Astrocyte (in vitro differentiated cells and primary cell): Measurements from ENCODE around the gene VEZT.
"Not testable (repeated sequence)": the region's sequence is repeated elsewhere in the genome, so short reads cannot be mapped to it uniquely, and the experiment has no call there.

ENCODE experiments used
- CTCF ChIP-seq: IDR thresholded peaks from 2 replicates; pipeline ENCODE4 v1.5.1; 2011; ENCODE audit warnings: low read depth, mild to moderate bottlenecking, inconsistent platforms, low read length, moderate library complexity; ENCODE audit not compliant: insufficient read depth
- EZH2 ChIP-seq: IDR thresholded peaks from 2 replicates; pipeline ENCODE4 v1.6.1; 2012; ENCODE audit warnings: mild to moderate bottlenecking, low read length, inconsistent platforms; ENCODE audit not compliant: insufficient read depth

DNA sequence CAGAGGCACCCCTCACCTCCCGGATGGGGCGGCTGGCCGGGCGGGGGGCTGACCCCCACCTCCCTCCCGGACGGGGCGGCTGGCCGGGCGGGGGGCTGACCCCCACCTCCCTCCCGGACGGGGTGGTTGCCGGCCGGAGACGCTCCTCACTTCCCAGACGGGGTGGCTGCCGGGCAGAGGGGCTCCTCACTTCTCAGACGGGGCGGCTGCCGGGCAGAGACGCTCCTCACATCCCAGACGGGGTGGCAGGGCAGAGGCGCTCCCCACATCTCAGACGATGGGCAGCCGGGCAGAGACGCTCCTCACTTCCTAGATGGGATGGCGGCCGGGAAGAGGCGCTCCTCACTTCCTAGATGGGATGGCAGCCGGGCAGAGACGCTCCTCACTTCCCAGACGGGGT, 18.0 kb downstream of the VEZT start:
- TF ChIP-seq CTCF, EZH2: not testable (repeated sequence)
